ENCODE measurements around the gene DDR1. TPM values are rescaled to one million over a fixed set of nuclear protein-coding genes. Genes with fewer than 3 reads are reported as not detected.

Gene DDR1
- total RNA-seq, 4 donors from 2014 or later, result 149 to 322 (median 230) TPM

DNA sequence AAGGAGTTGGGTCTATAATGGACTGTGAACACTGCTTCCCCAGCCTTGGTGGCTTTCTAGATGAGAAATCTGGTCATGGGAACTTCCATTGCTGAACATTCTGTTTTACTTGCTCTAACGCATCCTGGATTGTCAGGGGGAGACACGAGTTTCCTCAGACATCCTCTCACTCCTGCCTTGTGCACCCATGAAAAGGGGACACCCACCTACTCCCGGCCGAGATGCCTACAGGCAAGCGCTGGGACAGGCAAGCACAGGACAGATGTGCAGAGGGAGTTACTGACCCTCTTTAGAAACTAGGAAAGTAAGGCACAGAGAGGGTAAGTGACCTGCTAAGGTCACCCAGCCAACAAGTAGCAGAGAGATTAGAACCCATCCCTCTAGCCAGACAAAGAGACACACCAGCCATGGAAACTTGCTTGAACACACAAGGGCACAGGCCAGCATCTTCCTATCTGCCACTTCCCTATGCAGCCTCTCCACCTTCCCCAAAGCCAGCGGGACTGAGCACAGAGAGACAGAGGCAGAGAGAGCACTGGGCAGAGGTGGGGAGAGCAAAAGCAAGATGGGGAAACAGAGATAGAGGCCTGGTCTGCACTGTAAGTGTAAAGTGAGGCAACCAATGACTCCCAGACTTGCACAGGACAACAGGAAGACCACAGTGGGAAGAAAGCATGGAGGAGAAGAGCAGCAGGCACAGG is 48.5 kb downstream of the DDR1 start:
- Histone ChIP-seq H3K27me3 (no peaks in the 10 kb centered on the region), H3K9me3 (peaks cover 0 to 6% of the 10 kb centered on the region in 2 donors), H3K36me3 (no peaks in the 10 kb centered on the region), H3K4me3 (no peak overlapping the region), H3K27ac (no peak overlapping the region), H3K4me1 (no peaks in the 10 kb centered on the region)
- 82% methylated on average over 6 of the region's 6 CpGs; no CpG with 5 or more reads in 1 of the 2 donors for WGBS, 2 donors (ENCODE audit: low coverage in 1 of 2)
- in situ Hi-C loops (cut with MboI; ENCODE audit: low pct_ligation_motif_present in 1 of 4, low pct_unique_long_range_greater_than_20kb in 1 of 4, low sequenced_read_pairs in 3 of 4) (loop anchor here in 2 of 4 donors (10.0 to 25.0 kb wide), 2 partner anchors 112 to 129 kb away; no protein-coding TSS in a partner anchor), intact Hi-C loops (cut with DNase I; ENCODE audit: low total_unique reads) (no loop called here)
- DNase-seq, result no peak
- TF ChIP-seq, protein P1, sequence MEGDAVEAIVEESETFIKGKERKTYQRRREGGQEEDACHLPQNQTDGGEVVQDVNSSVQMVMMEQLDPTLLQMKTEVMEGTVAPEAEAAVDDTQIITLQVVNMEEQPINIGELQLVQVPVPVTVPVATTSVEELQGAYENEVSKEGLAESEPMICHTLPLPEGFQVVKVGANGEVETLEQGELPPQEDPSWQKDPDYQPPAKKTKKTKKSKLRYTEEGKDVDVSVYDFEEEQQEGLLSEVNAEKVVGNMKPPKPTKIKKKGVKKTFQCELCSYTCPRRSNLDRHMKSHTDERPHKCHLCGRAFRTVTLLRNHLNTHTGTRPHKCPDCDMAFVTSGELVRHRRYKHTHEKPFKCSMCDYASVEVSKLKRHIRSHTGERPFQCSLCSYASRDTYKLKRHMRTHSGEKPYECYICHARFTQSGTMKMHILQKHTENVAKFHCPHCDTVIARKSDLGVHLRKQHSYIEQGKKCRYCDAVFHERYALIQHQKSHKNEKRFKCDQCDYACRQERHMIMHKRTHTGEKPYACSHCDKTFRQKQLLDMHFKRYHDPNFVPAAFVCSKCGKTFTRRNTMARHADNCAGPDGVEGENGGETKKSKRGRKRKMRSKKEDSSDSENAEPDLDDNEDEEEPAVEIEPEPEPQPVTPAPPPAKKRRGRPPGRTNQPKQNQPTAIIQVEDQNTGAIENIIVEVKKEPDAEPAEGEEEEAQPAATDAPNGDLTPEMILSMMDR (IDR thresholded peaks at IDR 0.05), result no peak

DNA sequence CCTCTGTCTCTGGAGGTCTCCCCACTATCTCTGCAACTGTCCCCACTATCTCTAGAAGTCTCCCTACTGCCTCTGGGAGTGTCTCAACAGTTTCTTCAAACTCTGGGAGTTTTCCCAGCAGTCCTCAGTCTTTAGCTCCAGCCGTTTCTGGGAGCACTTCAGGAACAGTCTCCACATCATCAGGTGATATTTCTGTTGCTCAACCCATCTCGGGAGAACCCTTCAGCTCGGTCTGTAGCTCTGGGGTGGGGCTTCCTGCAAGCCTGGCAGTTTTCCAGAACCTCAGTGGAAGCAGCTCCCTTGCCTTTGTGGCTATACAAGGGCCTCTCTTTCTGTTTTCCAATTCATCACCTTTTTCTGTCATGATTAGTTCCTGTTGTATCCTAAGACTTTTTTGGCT is 50.7 kb downstream of the DDR1 start:
- Histone ChIP-seq H3K27ac (no peak overlapping the region), H3K27me3 (peaks cover 12% of the 10 kb centered on the region), H3K4me3 (no peak overlapping the region), H3K9me3 (no peaks in the 10 kb centered on the region), H3K4me1 (no peaks in the 10 kb centered on the region), H3K36me3 (no peaks in the 10 kb centered on the region)
- intact Hi-C loops (cut with DNase I; ENCODE audit: low total_unique reads) (no loop called here), in situ Hi-C loops (cut with MboI; ENCODE audit: low pct_ligation_motif_present in 1 of 4, low pct_unique_long_range_greater_than_20kb in 1 of 4, low sequenced_read_pairs in 3 of 4) (loop anchor here in 2 of 4 donors (10.0 to 25.0 kb wide), 2 partner anchors 110 to 127 kb away; no protein-coding TSS in a partner anchor)
- TF ChIP-seq POLR2AphosphoS5 (IDR thresholded peaks at IDR 0.05) (no peak), EP300 (IDR thresholded peaks at IDR 0.05; ENCODE audit: low read depth) (no peak), POLR2A (IDR thresholded peaks at IDR 0.05) (no peak)
- TF ChIP-seq, protein P1 (IDR thresholded peaks at IDR 0.05), result no peak
- no peak for DNase-seq
- WGBS, 2 donors (ENCODE audit: low coverage in 1 of 2), result 37% methylated on average over 3 of the region's 3 CpGs; no CpG with 5 or more reads in 1 of the 2 donors

DNA sequence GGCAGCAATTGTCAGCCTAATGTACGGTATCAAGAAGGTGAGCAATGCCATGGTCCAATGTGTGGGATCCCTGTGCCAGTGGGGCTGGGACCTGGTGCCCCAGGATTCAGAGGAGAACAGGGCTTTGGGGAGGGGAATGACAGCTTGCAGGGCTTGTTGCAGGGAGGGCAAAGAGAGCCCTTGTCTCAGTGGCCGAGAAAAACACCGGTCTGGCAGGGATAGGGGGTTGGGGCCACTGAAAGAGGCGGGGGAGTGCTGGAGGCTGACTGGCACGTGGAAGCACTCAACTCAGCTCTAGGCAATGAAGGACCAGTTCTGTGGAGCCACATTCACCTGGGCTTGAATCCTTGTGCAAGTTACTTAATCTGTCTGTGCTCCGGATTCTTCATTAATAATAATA is 52.9 kb downstream of the DDR1 start:
- no peak for TF ChIP-seq POLR2A (IDR thresholded peaks at IDR 0.05)
- no peak for TF ChIP-seq EP300 (IDR thresholded peaks at IDR 0.05; ENCODE audit: low read depth)
- TF ChIP-seq POLR2AphosphoS5 (IDR thresholded peaks at IDR 0.05), result no peak
- TF ChIP-seq, protein P1 (IDR thresholded peaks at IDR 0.05), result no peak
- H3K9me3 ChIP-seq, result no peaks in the 10 kb centered on the region
- H3K36me3 ChIP-seq, result no peaks in the 10 kb centered on the region
- no peak overlapping the region for H3K4me3 ChIP-seq
- 81% methylated on average over 6 of the region's 6 CpGs; no CpG with 5 or more reads in 1 of the 2 donors for WGBS, 2 donors (ENCODE audit: low coverage in 1 of 2)
- intact Hi-C loops (cut with DNase I; ENCODE audit: low total_unique reads), result no loop called here
- H3K4me1 ChIP-seq, result no peaks in the 10 kb centered on the region
- in situ Hi-C loops (cut with MboI; ENCODE audit: low pct_ligation_motif_present in 1 of 4, low pct_unique_long_range_greater_than_20kb in 1 of 4, low sequenced_read_pairs in 3 of 4), result loop anchor here in 2 of 4 donors (10.0 to 25.0 kb wide), 2 partner anchors 108 to 125 kb away; no protein-coding TSS in a partner anchor
- H3K27me3 ChIP-seq, result peaks cover 21% of the 10 kb centered on the region
- DNase-seq, result no peak
- H3K27ac ChIP-seq, result no peak overlapping the region

DNA sequence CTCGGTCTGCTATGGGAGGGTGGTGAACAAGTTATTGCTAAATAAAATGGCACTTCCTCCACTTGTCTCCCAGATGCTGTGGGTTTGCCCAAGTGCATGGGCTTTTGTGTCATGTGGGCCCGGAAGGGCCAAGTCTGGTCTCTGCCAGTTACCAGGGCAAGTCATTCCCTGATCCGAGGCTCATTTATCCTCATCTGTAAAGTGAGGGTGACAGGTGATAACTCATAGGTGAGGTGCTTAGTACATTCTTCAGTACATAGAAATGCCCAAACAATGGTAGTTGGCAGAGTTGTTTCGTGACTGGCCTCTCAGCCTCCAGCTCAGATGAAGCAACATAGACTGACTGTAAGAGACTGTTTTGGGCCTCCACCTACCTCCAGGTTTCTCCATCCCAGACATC is 54.4 kb downstream of the DDR1 start:
- intact Hi-C loops (cut with DNase I; ENCODE audit: low total_unique reads), result no loop called here
- WGBS, 2 donors (ENCODE audit: low coverage in 1 of 2), result 77% methylated on average over 4 of the region's 4 CpGs; no CpG with 5 or more reads in 1 of the 2 donors
- Histone ChIP-seq H3K27me3 (peaks cover 31% of the 10 kb centered on the region), H3K27ac (no peak overlapping the region), H3K36me3 (no peaks in the 10 kb centered on the region), H3K4me1 (no peaks in the 10 kb centered on the region), H3K4me3 (no peak overlapping the region), H3K9me3 (no peaks in the 10 kb centered on the region)
- in situ Hi-C loops (cut with MboI; ENCODE audit: low pct_ligation_motif_present in 1 of 4, low pct_unique_long_range_greater_than_20kb in 1 of 4, low sequenced_read_pairs in 3 of 4), result loop anchor here in 2 of 4 donors (10.0 to 25.0 kb wide), 2 partner anchors 106 to 124 kb away; no protein-coding TSS in a partner anchor
- DNase-seq, result no peak
- no peak for TF ChIP-seq POLR2A (IDR thresholded peaks at IDR 0.05)
- TF ChIP-seq POLR2AphosphoS5 (IDR thresholded peaks at IDR 0.05), result no peak
- TF ChIP-seq, protein P1 (IDR thresholded peaks at IDR 0.05), result no peak
- no peak for TF ChIP-seq EP300 (IDR thresholded peaks at IDR 0.05; ENCODE audit: low read depth)
